GM18498 (cell line): ENCODE data around the gene DNAJC22.
"Not testable (repeated sequence)": the region's sequence is repeated elsewhere in the genome, so short reads cannot be mapped to it uniquely, and the experiment has no call there.

Experiments
- ATAC-seq: cut with Tn5 transposase; IDR thresholded peaks from one replicate; pipeline ENCODE4 v1.9.1; 2021; ENCODE audit warnings: mild to moderate bottlenecking, moderate library complexity; ENCODE audit not compliant: unreplicated experiment

The DNAJC22 gene

GRCh38 chr12:49367381-49368239, 20.9 kb downstream of the DNAJC22 start, which contains the start of gene SPATS2:
Gene SPATS2, plus strand, starts transcription at chr12:49367462. Its CDS starts 93,551 bp downstream, at chr12:49461013.
- no peak for ATAC-seq

- no peak for ATAC-seq
Measured at GRCh38 chr12:49368240-49368600, 21.5 kb downstream of the DNAJC22 start.

GRCh38 chr12:49369411-49370145, 22.9 kb downstream of the DNAJC22 start:
- ATAC-seq, result peak; percentile 48

DNA sequence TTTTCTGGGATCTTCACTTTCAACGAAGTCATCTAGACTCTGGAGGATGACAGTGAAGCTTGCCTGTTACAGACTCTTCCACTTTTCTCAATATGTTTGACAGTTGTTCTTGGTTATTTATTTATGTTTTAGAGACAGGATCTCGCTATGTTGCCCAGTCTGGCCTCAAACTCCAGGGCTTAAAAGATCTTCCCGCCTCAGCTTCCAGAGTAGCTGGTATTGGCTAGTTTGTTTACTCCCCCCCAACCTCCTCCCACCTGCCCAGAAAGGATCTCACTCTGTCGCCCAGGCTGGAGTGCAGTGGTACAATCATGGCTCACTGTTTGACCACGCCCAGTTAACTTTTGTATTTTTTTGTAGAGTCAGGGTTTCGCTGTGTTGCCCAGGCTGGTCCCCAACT, 23.9 kb downstream of the DNAJC22 start:
- no peak for ATAC-seq

DNA sequence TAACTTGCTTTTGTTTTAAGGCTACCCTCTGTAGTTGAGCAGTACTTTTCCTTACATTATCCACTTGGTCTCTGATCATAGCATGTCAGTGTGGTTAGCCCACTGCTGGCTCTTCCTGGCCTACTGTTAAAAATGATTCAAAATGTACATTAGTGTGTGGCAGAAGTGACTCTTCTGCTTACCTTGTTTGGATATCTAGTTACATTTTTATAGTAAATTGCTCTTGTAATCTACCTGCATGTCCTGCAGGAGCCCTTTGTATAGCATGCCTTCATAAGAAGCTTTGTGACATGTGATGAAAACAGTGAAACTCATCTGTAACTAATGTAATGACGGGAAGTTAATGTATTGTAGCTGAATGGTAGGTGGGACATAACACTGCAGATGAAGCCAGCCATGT, 28.7 kb downstream of the DNAJC22 start:
- ATAC-seq, result no peak

DNA sequence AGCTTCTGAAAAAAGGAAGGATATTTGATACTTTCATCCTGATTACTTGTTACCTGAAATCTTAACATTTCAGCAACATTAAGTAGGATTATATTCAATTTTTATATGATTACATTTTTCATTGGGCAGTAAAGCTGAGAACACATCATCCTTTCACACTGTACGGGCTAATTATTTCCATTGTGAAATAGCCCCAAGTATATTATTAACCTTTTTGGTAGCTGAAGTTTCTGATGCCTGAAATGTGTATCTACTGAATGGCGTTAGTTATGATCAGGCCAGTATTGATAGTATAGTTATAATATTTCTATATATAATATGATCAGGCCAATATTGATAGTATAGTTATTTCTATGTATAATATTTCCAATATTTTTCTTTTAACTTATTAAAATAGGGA, 30.7 kb downstream of the DNAJC22 start:
- ATAC-seq, result no peak

DNA sequence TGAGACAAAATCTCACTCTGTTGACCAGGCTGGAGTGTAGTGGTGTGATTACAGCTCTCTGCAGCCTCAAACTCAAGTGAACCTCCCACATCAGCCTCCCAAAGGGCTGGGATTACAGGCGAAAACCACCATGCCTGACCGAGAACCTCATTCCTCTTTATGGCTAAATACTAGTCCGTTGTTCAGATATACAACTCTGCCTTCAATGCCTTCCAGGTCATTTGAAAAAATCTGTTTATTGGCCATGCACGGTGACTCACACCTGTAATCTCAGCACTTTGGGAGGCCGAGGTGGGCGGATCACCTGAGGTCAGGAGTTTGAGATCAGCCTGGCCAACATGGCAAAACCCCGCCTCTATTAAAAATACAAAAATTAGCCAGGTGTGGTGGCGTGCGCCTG, 33.5 kb downstream of the DNAJC22 start:
- not testable (repeated sequence) for ATAC-seq

- no peak for ATAC-seq
Measured at GRCh38 chr12:49388682-49389386, 42.1 kb downstream of the DNAJC22 start.

DNA sequence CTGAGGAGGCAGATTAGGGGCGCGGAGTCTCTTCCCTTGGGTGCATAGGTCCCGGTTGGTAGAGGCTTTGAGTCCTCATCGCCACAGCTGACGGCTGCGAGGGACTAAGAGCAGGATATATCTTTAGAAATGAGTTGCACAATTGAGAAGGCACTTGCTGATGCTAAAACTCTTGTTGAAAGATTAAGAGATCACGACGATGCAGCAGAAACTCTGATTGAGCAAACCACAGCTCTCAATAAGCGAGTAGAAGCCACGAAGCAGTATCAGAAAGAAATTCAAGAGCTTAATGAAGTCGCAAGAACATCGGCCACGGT, 42.7 kb downstream of the DNAJC22 start:
- ATAC-seq, result no peak

GRCh38 chr12:49397000-49397399, 50.3 kb downstream of the DNAJC22 start:
- ATAC-seq, result no peak

DNA sequence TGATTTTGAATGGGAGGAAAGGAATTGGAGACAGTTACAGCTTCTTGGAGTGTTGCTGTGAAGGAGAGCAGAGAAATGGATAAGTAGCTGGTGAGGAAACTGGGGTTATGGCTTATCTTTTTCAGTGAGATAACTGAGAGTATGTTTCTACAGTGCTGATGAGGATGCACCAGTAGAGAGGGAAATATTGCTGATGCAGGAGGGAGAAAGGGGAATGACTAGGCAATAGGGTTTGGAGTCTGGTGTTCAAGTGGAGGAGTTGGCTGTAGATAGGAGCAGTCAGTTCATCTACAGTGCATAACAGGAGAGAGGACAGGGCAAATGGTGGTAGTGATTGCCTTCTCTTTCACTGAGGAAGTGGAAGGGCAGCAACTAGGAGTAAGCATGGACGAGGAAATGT, 53.6 kb downstream of the DNAJC22 start:
- no peak for ATAC-seq
